ENCODE results near the gene MRPL49. TPM values are rescaled to one million over a fixed set of nuclear protein-coding genes. Genes with fewer than 3 reads are reported as not detected.

Gene MRPL49
- total and polyA plus RNA-seq, 2 of the 8 experiments (the other 6 are each of a cell fraction or from before 2014, with no cell fraction given), result 54.0 to 84.8 TPM

DNA sequence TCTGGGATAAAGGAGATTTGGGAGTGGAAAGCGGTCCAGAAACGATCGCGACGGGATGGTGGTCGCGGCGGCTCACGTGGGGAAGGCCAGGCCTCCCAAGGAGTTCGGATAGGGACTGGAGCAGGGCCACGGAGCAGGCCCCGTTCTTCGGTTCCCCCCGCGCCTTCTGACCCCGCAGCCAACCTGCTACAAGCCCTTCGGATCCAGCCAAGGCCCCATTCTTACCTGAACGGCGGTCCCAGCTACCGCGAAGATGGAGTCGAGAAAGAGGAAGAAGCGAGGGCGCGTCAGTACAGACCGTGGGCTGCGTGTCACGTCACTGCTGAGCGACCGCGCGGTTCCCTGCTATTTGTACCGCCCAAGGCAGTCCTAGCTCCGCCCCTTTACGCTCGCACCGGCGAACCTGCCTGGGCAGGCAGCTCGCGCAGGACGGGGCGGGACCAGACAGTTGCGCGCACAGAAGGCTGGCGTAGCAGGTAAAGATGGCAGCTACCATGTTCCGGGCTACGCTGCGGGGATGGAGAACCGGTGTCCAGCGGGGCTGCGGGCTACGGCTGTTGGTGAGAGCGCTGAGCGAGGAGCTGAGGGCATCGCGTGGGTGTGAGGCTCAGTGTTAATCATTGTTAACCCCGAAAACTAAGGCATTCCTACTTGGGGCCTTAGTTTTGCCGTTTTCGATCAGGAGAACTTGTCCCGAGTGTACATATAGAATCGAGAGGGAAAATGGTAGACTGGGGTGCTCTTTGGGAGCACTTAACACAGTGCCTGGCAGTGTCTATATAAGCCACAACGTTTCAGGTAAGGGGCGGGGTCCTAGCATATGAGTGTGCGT lies at the start of gene MRPL49, which contains the start of gene FAU (continued):
- no peak for TF ChIP-seq ATF2 (IDR thresholded peaks at IDR 0.05; ENCODE audit: low read length)
- TF ChIP-seq TCF12 (IDR thresholded peaks at IDR 0.05; ENCODE audit: low read depth, low read length), result no peak

All from H1 (cell line).